Vagina (tissue), 2 donors: ENCODE measurements around the gene POLRMT.

Source experiments
- CTCF ChIP-seq, 3 experiments: fragments of 450-650 bp in 2 of 3; fragments of 200-600 bp in 1 of 3; sonication (generic) in 1 of 3; IDR thresholded peaks; one replicate each; pipeline ENCODE4 v1.5.1; 2017 to 2019; ENCODE audit warnings: antibody characterized with exemption in 3 of 3, mild to moderate bottlenecking in 2 of 3, moderate library complexity in 2 of 3
- POLR2A ChIP-seq, 2 donors: fragments of 450-650 bp; IDR thresholded peaks; one replicate each; pipeline ENCODE4 v1.6.1; 2017; ENCODE audit warnings: antibody characterized with exemption in 2 of 2, mild to moderate bottlenecking in 2 of 2, moderate library complexity in 2 of 2

GRCh38 chr19:641702-642101 is 8.4 kb upstream of the POLRMT start:
- TF ChIP-seq CTCF (IDR thresholded peaks at IDR 0.05) (no peak), POLR2A (IDR thresholded peaks at IDR 0.05) (no peak)
